ENCODE measurements around the gene ATP5MC2. TPM values are rescaled to one million over a fixed set of nuclear protein-coding genes. Genes with fewer than 3 reads are reported as not detected.

Gene ATP5MC2
- total and polyA plus RNA-seq, 10 of the 15 experiments (the other 5 are each of a cell fraction or from before 2014, with no cell fraction given), result 379 to 1,090 (median 525) TPM

- TF ChIP-seq ATF2 (IDR thresholded peaks at IDR 0.05; ENCODE audit: low read length) (0 out of 2 replicates have a peak, but pooled peaks have one; percentile 37), NFYA (IDR thresholded peaks at IDR 0.05; ENCODE audit: borderline replicate concordance, low read depth, low read length) (peak; percentile 55), ATF7 (IDR thresholded peaks at IDR 0.05; ENCODE audit: low read depth) (peak; percentile 100), SREBF2 (IDR thresholded peaks at IDR 0.05; ENCODE audit: low read length) (no peak), PKNOX1 (IDR thresholded peaks at IDR 0.05) (peak; percentile 99), NFIC (IDR thresholded peaks at IDR 0.05; ENCODE audit: low read depth, low read length) (peak; percentile 51; the same call in 1 of the 2 replicates), RAD21 (IDR thresholded peaks at IDR 0.05; ENCODE audit: insufficient read depth, low read depth, low read length) (no peak), HDGF (IDR thresholded peaks at IDR 0.05) (no peak), CUX1 (IDR thresholded peaks at IDR 0.05; ENCODE audit: insufficient replicate concordance, low read depth, low read length) (peak; percentile 49), RCOR1 (conservative IDR thresholded peaks at IDR 0.05; ENCODE audit: low read depth, low read length) (peak; percentile 98; the same call in 1 of the 2 replicates), IRF5 (IDR thresholded peaks at IDR 0.05; ENCODE audit: borderline replicate concordance) (peak; percentile 94), KDM1A (IDR thresholded peaks at IDR 0.05; ENCODE audit: borderline replicate concordance) (no peak), JUND (IDR thresholded peaks at IDR 0.05; ENCODE audit: low read depth, low read length) (peak; percentile 99), ZNF622 (IDR thresholded peaks at IDR 0.05) (no peak), WRNIP1 (IDR thresholded peaks at IDR 0.05; ENCODE audit: borderline replicate concordance, low read depth, low read length) (no peak), IRF4 (IDR thresholded peaks at IDR 0.05; ENCODE audit: low read depth, low read length) (peak; percentile 26; the same call in 1 of the 2 replicates), ETV6 (conservative IDR thresholded peaks at IDR 0.05 in 1 of 2, IDR thresholded peaks at IDR 0.05 in 1 of 2; ENCODE audit: borderline replicate concordance in 1 of 2, low read depth in 1 of 2) (no peak), USF1 (IDR thresholded peaks at IDR 0.05; ENCODE audit: borderline replicate concordance, extremely low read length, insufficient read depth, low read depth, low read length) (no peak)
Measured at GRCh38 chr12:53625946-53626701, 49.8 kb downstream of the ATP5MC2 start, which contains the start of gene ATF7 (continued).
